Activated CD8-positive, alpha-beta memory T cell treated with anti-CD3 and anti-CD28 coated beads for 4 hours (primary cell): ENCODE results near the gene MAX.
"Not testable (repeated sequence)": the region's sequence is repeated elsewhere in the genome, so short reads cannot be mapped to it uniquely, and the experiment has no call there.

Experiments
- DNase-seq, 2 donors: peaks; one replicate each; pipeline ENCODE4 v3.0.0-alpha.2; 2020; ENCODE audit warnings: low read depth in 2 of 2

MAX gene

DNA sequence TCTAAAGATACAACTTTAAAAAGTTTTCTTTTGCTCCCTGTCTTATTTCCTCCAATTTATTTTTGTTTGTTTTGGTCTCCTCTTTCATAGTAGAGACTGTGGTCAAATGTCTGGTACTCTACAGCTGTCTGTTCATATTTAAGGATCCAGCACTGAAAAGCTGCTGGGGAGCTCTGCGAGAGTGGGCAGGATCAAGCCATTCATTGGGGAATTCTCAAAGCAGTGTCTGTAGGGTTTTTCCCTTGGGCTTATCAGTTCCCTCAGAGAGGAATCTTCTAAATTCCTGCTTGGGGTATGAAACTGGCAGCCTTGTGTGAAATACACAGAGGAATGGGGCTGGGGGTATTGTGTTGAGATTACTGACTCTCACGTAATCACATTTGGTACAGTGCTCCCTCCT lies 63.4 kb downstream of the MAX start:
- DNase-seq, result no peak

- DNase-seq, result no peak
Measured at GRCh38 chr14:65035049-65035448, 67.3 kb downstream of the MAX start.

DNA sequence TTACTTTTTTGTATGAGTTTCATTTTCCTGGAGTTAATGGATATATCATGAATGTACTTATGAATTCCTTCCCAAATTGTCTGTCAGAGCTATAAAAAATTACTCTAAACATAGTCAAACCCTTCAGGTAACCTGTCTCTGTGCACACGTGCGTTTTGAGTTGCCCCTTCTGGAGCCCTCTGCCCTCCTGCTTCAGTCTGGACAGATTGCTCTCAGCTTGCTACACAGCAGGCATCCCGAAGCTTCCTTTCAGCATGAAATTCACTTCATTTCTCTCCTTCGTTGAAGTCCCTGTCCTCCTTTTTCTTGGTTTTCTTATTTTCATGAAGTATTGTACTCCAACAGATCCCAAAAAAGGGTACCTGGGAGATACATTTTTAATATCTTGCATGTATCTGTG lies 68.3 kb downstream of the MAX start:
- DNase-seq, result no peak

GRCh38 chr14:65033181-65033580 lies 69.1 kb downstream of the MAX start:
- DNase-seq, result no peak

DNA sequence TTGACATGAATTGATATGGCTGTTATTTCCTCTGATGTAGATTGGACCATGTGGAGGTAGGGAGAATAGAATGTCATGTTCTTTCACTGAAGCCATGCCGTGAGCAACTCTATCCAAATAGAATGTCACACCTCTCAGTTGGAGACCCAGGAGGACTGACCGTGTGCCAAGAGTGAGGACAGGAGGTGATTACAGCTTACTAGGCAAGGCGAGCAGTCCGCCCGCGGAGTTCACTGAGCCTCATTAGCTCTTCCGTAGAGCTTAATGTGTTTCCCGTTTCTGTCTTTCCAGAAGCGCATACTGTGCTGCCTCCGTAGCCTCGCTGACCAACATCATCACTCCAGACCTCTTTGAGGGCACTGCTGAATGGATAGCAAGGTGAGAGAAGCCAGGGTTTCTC lies 70.0 kb downstream of the MAX start:
- DNase-seq, result no peak

DNA sequence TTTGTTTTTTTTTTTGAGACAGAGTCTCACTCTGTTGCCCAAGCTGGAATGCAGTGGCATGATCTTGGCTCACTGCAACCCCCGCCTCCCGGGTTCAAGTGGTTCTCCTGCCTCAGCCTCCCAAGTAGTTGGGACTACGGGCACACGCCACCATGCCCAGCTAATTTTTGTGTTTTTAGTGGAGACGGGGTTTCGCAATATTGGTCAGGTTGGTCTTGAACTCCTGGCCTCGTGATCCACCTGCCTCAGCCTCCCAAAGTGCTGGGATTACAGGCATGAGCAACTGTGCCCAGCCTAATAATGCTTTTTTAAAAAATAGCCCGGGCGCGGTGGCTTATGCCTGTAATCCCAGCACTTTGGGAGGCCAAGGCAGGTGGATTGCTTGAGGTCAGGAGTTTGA lies 71.0 kb downstream of the MAX start:
- not testable (repeated sequence) for DNase-seq

- no peak for DNase-seq
Measured at GRCh38 chr14:65028937-65029336, 73.4 kb downstream of the MAX start.

DNA sequence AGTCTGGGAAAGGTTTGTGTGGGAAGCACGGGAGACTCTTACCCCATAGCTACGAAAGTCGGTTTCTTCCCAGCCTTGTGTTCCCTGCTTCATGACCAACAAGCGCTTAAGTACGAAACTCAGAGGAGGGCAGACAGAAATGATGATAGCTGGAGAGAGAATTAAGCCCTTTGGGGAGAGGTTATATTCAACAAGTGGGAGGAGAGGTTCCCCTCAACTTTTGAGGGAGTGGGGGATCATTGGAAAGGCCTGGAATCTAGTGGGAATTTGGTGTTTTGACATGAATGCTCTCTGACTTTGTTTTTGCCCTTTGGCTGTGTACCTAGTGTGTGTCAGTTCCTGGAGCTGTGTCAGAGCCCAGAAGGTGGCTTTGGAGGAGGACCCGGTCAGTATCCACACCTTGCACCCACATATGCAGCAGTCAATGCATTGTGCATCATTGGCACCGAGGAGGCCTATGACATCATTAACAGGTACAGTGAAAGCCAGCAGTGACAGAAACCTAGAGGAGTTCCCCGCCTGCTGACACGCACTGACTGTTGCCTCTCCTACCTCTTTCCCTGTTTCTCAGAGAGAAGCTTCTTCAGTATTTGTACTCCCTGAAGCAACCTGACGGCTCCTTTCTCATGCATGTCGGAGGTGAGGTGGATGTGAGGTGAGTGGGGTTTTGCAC lies 75.1 kb downstream of the MAX start:
- no peak for DNase-seq

- no peak for DNase-seq
Measured at GRCh38 chr14:65026526-65026925, 75.8 kb downstream of the MAX start.

- no peak for DNase-seq
Measured at GRCh38 chr14:65025818-65026217, 76.5 kb downstream of the MAX start.
